HG02763 (cell line): Measurements from ENCODE around the gene ADGRB2.

Experiments used
- ATAC-seq: cut with Tn5 transposase; IDR thresholded peaks from one replicate; pipeline ENCODE4 v1.9.1; 2021; ENCODE audit warnings: mild to moderate bottlenecking, moderate library complexity; ENCODE audit not compliant: unreplicated experiment

Gene ADGRB2

GRCh38 chr1:31704271-31705079 is 59.7 kb downstream of the ADGRB2 start:
- ATAC-seq = no peak

GRCh38 chr1:31703431-31704270 is 60.5 kb downstream of the ADGRB2 start, which contains the start of gene COL16A1:
Gene COL16A1, minus strand, starts transcription at chr1:31704017. Its CDS starts 1,824 bp downstream, at chr1:31702193.
- ATAC-seq = no peak

- ATAC-seq = no peak
Observed at GRCh38 chr1:31702836-31703404, 61.2 kb downstream of the ADGRB2 start.

GRCh38 chr1:31701091-31701736 is 62.9 kb downstream of the ADGRB2 start:
- ATAC-seq = no peak

GRCh38 chr1:31700468-31701090 is 63.6 kb downstream of the ADGRB2 start:
- ATAC-seq = no peak

GRCh38 chr1:31699341-31699891 is 64.7 kb downstream of the ADGRB2 start:
- no peak for ATAC-seq

GRCh38 chr1:31697369-31697984 is 66.7 kb downstream of the ADGRB2 start:
- ATAC-seq = no peak

GRCh38 chr1:31696242-31696641 is 67.9 kb downstream of the ADGRB2 start:
- ATAC-seq = no peak

- no peak for ATAC-seq
Observed at GRCh38 chr1:31695327-31695726, 68.8 kb downstream of the ADGRB2 start.

GRCh38 chr1:31694964-31695313 is 69.2 kb downstream of the ADGRB2 start:
- no peak for ATAC-seq

- ATAC-seq = no peak
Observed at GRCh38 chr1:31694069-31694963, 69.8 kb downstream of the ADGRB2 start.

GRCh38 chr1:31693231-31693630 is 70.9 kb downstream of the ADGRB2 start:
- no peak for ATAC-seq

- ATAC-seq = no peak
Observed at GRCh38 chr1:31691951-31692350, 72.2 kb downstream of the ADGRB2 start.

GRCh38 chr1:31691446-31691845 is 72.7 kb downstream of the ADGRB2 start:
- no peak for ATAC-seq

GRCh38 chr1:31690921-31691320 is 73.2 kb downstream of the ADGRB2 start:
- no peak for ATAC-seq

GRCh38 chr1:31689854-31690253 is 74.3 kb downstream of the ADGRB2 start:
- no peak for ATAC-seq

GRCh38 chr1:31689379-31689778 is 74.8 kb downstream of the ADGRB2 start:
- ATAC-seq = no peak

- no peak for ATAC-seq
Observed at GRCh38 chr1:31688233-31688918, 75.8 kb downstream of the ADGRB2 start.
